ENCODE data around the gene PRPF6.

DNA sequence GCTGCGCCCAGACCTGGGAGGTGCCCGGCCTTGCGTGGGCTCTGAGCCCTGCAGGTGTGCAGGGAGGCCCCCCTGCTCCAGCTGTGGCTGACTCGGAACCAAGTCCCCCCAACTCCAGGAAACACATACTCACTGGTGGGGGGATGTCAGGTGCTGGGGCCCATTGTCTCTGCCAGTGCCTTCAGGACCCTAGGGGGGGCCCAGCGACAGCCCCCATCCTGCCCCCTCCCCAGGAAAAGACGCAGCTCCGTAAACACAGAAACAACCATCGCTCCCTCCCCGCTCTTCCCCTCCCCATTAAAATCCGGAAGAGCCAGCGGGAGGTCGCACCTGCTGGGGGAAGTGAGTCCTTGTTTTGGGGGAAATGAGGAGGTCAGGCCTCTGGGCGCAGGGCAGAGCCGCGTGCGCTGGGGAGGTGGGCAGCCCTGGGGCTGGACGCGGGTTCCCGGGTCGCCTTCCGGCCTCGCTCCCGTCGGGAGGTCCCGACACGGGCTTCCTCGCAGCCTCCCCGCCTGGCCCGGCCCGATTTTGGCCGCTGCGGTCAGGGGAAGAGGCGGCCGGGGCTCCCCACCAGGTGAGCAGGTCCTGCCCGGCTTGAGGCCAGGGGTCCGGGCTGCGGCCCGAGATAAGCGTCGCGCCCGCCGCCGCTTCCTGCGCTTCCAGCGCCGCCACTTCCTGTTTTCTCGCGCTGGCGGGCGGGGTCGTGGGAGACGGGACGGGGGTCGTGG lies 61.3 kb downstream of the PRPF6 start:
- TF ChIP-seq, protein P1, sequence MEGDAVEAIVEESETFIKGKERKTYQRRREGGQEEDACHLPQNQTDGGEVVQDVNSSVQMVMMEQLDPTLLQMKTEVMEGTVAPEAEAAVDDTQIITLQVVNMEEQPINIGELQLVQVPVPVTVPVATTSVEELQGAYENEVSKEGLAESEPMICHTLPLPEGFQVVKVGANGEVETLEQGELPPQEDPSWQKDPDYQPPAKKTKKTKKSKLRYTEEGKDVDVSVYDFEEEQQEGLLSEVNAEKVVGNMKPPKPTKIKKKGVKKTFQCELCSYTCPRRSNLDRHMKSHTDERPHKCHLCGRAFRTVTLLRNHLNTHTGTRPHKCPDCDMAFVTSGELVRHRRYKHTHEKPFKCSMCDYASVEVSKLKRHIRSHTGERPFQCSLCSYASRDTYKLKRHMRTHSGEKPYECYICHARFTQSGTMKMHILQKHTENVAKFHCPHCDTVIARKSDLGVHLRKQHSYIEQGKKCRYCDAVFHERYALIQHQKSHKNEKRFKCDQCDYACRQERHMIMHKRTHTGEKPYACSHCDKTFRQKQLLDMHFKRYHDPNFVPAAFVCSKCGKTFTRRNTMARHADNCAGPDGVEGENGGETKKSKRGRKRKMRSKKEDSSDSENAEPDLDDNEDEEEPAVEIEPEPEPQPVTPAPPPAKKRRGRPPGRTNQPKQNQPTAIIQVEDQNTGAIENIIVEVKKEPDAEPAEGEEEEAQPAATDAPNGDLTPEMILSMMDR (conservative IDR thresholded peaks at IDR 0.05 in 1 of 2, IDR thresholded peaks at IDR 0.05 in 1 of 2; ENCODE audit: extremely low read depth in 1 of 2, insufficient read depth in 1 of 2, low read depth in 1 of 2, low read length in 2 of 2): no peak
- no peak for TF ChIP-seq EZH2 (IDR thresholded peaks at IDR 0.05; ENCODE audit: borderline replicate concordance, low read length)

All from mammary epithelial cell (primary cell).